Measurements from ENCODE around the gene TMEM237.

Gene TMEM237

DNA sequence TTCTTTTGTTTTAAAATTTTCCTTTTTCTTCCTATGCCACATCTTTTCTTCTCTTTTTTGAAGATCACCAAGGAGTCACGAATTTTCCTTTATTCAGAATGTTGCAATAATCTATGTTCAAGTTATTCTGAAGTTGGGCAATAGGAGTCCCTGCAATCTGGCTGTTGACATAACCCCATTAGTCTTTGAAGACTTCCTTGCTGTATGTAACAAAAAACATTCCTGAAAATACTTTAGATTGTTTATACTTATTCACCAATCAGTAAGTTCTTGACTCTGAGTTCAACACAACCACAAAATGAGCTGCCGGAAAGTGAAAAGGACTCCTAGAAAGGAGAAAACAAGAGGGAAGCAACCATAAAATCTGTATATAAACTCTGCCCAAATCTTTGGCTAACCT is 62.8 kb downstream of the TMEM237 start:
- TF ChIP-seq, protein P1, sequence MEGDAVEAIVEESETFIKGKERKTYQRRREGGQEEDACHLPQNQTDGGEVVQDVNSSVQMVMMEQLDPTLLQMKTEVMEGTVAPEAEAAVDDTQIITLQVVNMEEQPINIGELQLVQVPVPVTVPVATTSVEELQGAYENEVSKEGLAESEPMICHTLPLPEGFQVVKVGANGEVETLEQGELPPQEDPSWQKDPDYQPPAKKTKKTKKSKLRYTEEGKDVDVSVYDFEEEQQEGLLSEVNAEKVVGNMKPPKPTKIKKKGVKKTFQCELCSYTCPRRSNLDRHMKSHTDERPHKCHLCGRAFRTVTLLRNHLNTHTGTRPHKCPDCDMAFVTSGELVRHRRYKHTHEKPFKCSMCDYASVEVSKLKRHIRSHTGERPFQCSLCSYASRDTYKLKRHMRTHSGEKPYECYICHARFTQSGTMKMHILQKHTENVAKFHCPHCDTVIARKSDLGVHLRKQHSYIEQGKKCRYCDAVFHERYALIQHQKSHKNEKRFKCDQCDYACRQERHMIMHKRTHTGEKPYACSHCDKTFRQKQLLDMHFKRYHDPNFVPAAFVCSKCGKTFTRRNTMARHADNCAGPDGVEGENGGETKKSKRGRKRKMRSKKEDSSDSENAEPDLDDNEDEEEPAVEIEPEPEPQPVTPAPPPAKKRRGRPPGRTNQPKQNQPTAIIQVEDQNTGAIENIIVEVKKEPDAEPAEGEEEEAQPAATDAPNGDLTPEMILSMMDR (IDR thresholded peaks at IDR 0.05) = no peak
- intact Hi-C loops (cut with DNase I; ENCODE audit: low total_unique reads) = no loop called here
- no peaks in the 10 kb centered on the region for H3K9me3 ChIP-seq
- H3K36me3 ChIP-seq = no peaks in the 10 kb centered on the region
- no peak overlapping the region for H3K4me3 ChIP-seq
- DNase-seq = no peak
- H3K27ac ChIP-seq = no peak overlapping the region
- no peaks in the 10 kb centered on the region for H3K4me1 ChIP-seq
- no peaks in the 10 kb centered on the region for H3K27me3 ChIP-seq

DNA sequence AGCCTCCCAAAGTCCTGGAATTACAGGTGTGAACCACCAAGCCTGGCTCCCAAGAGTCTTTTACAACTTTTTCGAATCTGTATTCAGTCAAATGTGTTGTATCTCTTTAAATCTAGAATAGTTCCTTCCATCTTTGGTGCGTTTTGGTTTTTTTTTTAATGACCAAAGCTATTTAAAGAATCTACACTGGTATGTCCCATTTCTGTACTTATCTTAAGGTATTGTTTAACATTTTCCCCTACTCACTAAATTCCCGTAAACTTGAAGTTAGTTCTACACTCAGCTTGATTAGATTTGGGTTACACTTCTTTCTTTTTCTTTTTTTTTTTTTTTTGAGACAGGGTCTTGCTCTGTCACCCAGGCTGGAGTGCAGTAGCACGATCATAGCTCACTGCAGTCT is 63.8 kb downstream of the TMEM237 start:
- no peak overlapping the region for H3K27ac ChIP-seq
- no peaks in the 10 kb centered on the region for H3K36me3 ChIP-seq
- no peaks in the 10 kb centered on the region for H3K27me3 ChIP-seq
- intact Hi-C loops (cut with DNase I; ENCODE audit: low total_unique reads) = no loop called here
- no peak overlapping the region for H3K4me3 ChIP-seq
- TF ChIP-seq, protein P1 (IDR thresholded peaks at IDR 0.05) = no peak
- no peaks in the 10 kb centered on the region for H3K4me1 ChIP-seq
- no peaks in the 10 kb centered on the region for H3K9me3 ChIP-seq
- no peak for DNase-seq

DNA sequence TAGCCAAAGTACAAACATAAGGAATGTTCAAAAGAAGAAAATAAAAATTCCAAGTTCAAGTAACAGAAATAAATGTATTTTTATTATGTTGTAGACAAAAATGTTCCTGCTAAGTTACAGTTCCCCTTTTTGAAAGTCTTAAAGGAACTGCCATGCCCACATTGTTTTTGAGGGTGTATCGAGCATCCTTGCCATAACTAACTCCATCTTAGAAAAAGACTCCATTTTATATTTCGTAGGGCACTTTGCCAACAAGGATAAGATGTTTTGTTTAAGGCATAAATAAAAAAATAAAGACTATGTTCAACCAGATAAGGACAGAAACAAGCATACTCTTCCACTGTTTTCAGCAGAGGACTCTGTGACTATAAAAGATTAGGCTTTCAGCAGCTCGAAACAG is 67.3 kb downstream of the TMEM237 start:
- no peaks in the 10 kb centered on the region for H3K36me3 ChIP-seq
- intact Hi-C loops (cut with DNase I; ENCODE audit: low total_unique reads) = no loop called here
- no peak overlapping the region for H3K4me3 ChIP-seq
- H3K27ac ChIP-seq = no peak overlapping the region
- H3K9me3 ChIP-seq = no peaks in the 10 kb centered on the region
- TF ChIP-seq, protein P1 (IDR thresholded peaks at IDR 0.05) = no peak
- H3K27me3 ChIP-seq = no peaks in the 10 kb centered on the region
- DNase-seq = no peak
- no peaks in the 10 kb centered on the region for H3K4me1 ChIP-seq

DNA sequence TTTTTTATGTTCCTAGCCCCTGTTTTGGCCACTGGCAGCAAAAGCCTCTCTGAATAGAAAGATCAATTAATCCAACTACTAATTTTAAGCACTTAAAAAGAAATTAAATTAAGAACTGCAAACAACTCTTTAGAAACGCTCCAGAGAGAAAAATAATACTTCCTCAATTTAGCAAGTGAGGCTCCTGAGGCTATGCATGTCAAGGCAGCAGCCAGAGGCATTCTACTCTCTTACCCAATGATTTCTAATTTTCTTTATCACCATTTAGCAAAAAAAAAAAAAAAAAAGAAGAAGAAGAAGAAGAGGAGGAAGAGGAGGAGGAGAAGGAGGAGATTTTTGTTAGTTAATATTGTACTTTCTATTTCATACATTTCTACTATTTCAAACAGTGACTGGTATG is 68.5 kb downstream of the TMEM237 start:
- H3K27me3 ChIP-seq = no peaks in the 10 kb centered on the region
- no peaks in the 10 kb centered on the region for H3K36me3 ChIP-seq
- TF ChIP-seq, protein P1 (IDR thresholded peaks at IDR 0.05) = no peak
- intact Hi-C loops (cut with DNase I; ENCODE audit: low total_unique reads) = no loop called here
- no peaks in the 10 kb centered on the region for H3K9me3 ChIP-seq
- H3K4me3 ChIP-seq = no peak overlapping the region
- H3K4me1 ChIP-seq = no peaks in the 10 kb centered on the region
- H3K27ac ChIP-seq = no peak overlapping the region
- DNase-seq = no peak

DNA sequence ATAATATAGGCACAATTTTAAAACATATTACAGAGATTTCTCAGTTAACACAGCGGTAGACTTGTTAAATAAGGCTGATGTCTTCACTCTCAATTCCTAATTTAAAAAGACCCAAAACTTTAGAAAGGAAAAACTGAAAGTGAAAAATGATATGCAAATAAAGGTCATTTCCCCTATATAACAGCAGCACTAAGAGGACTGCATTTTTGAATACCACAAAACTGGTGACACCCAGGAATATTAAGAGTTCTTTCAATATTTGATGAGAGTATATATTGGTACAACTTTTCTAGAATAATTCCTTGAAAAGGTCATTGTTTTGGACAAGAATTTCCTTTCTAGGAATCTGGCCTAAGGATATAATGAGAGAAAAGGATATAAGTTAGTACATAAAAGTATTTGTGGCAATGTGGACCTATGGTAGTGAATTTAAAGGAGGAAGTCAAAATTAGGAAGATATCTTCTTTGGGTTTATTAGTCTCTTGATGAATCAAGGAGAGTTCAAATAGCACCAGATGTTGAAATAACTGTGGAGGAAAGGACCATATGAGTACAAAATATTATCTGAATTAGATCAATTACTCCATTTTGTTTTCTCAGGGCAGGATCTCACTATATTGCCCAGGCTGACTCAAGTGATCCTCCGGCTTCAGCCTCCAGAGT is 70.3 kb downstream of the TMEM237 start:
- H3K36me3 ChIP-seq = no peaks in the 10 kb centered on the region
- intact Hi-C loops (cut with DNase I; ENCODE audit: low total_unique reads) = no loop called here
- H3K27ac ChIP-seq = no peak overlapping the region
- H3K9me3 ChIP-seq = no peaks in the 10 kb centered on the region
- H3K4me1 ChIP-seq = no peaks in the 10 kb centered on the region
- DNase-seq = no peak
- H3K4me3 ChIP-seq = no peak overlapping the region
- TF ChIP-seq, protein P1 (IDR thresholded peaks at IDR 0.05) = no peak
- no peaks in the 10 kb centered on the region for H3K27me3 ChIP-seq
